GM12892 (cell line): ENCODE measurements around the gene SHISA8.

Experiments
- DNase-seq: peaks from one replicate; pipeline ENCODE4 v3.0.0; 2011; ENCODE audit not compliant: insufficient read length
- FAIRE-seq: peaks from 2 replicates; lab custom pipeline; 2011; peaks lifted over from hg19 to GRCh38; lab: Jason Lieb, UNC
- POLR2A ChIP-seq: IDR thresholded peaks from 2 replicates; pipeline ENCODE4 v1.6.1; 2011; ENCODE audit warnings: low read depth, low read length, control low read depth
- POLR2AphosphoS5 ChIP-seq: IDR thresholded peaks from 2 replicates; pipeline ENCODE4 v1.6.1; 2011; ENCODE audit warnings: low read depth, low read length, control low read depth
- TAF1 ChIP-seq: IDR thresholded peaks from 2 replicates; pipeline ENCODE4 v1.6.1; 2011; ENCODE audit warnings: low read depth, mild to moderate bottlenecking, control low read depth, low read length, borderline replicate concordance

The SHISA8 gene

GRCh38 chr22:41931701-41932269, 16.9 kb upstream of the SHISA8 start:
- TF ChIP-seq POLR2AphosphoS5 (no peak), POLR2A (no peak; the same call in none of the 2 replicates), TAF1 (no peak)
- FAIRE-seq (peak; percentile 95), DNase-seq (no peak)

- peak; percentile 65 for FAIRE-seq
- TF ChIP-seq POLR2AphosphoS5 (no peak; the same call in 1 of the 2 replicates), POLR2A (no peak), TAF1 (no peak)
- no peak for DNase-seq
Measured at GRCh38 chr22:41929418-41929810, 14.5 kb upstream of the SHISA8 start.

GRCh38 chr22:41928593-41929417, 13.9 kb upstream of the SHISA8 start:
- no peak for TF ChIP-seq TAF1
- TF ChIP-seq POLR2AphosphoS5: peak; percentile 35; the same call in 1 of the 2 replicates
- DNase-seq (no peak), FAIRE-seq (peak; percentile 90)

- no peak for FAIRE-seq
- TF ChIP-seq POLR2A (no peak), TAF1 (no peak), POLR2AphosphoS5 (no peak)
- no peak for DNase-seq
Measured at GRCh38 chr22:41927813-41928212, 12.9 kb upstream of the SHISA8 start.

- TF ChIP-seq TAF1: 0 out of 2 replicates have a peak, but pooled peaks have one; percentile 20
- TF ChIP-seq POLR2A: peak; percentile 12; the same call in 1 of the 2 replicates
- no peak; the same call in 1 of the 2 replicates for TF ChIP-seq POLR2AphosphoS5
- DNase-seq (no peak), FAIRE-seq (peak; percentile 97)
Measured at GRCh38 chr22:41925783-41926460, 11.0 kb upstream of the SHISA8 start.

GRCh38 chr22:41923595-41924276, 8.9 kb upstream of the SHISA8 start:
- FAIRE-seq (peak; percentile 86), DNase-seq (no peak)
- TF ChIP-seq TAF1 (no peak), POLR2AphosphoS5 (peak; percentile 37; the same call in 1 of the 2 replicates), POLR2A (peak; percentile 11; the same call in 1 of the 2 replicates)

- FAIRE-seq (peak; percentile 85), DNase-seq (no peak)
- TF ChIP-seq TAF1 (no peak), POLR2A (peak; percentile 15; the same call in 1 of the 2 replicates)
Measured at GRCh38 chr22:41922940-41923594, 8.2 kb upstream of the SHISA8 start.

GRCh38 chr22:41922328-41922727, 7.5 kb upstream of the SHISA8 start:
- FAIRE-seq (peak; percentile 81), DNase-seq (no peak)
- no peak for TF ChIP-seq POLR2AphosphoS5
- no peak for TF ChIP-seq TAF1

- DNase-seq (no peak), FAIRE-seq (peak; percentile 97)
- no peak; the same call in 1 of the 2 replicates for TF ChIP-seq POLR2A
- no peak for TF ChIP-seq POLR2AphosphoS5
- TF ChIP-seq TAF1: no peak
Measured at GRCh38 chr22:41920271-41920976, 5.5 kb upstream of the SHISA8 start.
